ENCODE measurements around the gene CD79A. TPM values are rescaled to one million over a fixed set of nuclear protein-coding genes. Genes with fewer than 3 reads are reported as not detected.

CD79A gene
- total RNA-seq, 1 donor from 2014 or later = 0.19 TPM

GRCh38 chr19:41897181-41897580, 20.1 kb downstream of the CD79A start:
- intact Hi-C loops (cut with DNase I) = no loop called here
- DNase-seq (ENCODE audit: missing footprints) (no peak), ATAC-seq (no peak)

- DNase-seq (ENCODE audit: missing footprints) (no peak), ATAC-seq (no peak)
- intact Hi-C loops (cut with DNase I) = no loop called here
Observed at GRCh38 chr19:41897820-41898219, 20.7 kb downstream of the CD79A start.

GRCh38 chr19:41898235-41898634, 21.2 kb downstream of the CD79A start:
- ATAC-seq (no peak), DNase-seq (ENCODE audit: missing footprints) (no peak)
- intact Hi-C loops (cut with DNase I) = no loop called here

- intact Hi-C loops (cut with DNase I) = no loop called here
- no peak for ATAC-seq
- no peak for DNase-seq (ENCODE audit: missing footprints)
Observed at GRCh38 chr19:41901707-41902360, 24.8 kb downstream of the CD79A start.

- intact Hi-C loops (cut with DNase I) = no loop called here
- DNase-seq (ENCODE audit: missing footprints) (no peak), ATAC-seq (no peak)
Observed at GRCh38 chr19:41902594-41902993, 25.5 kb downstream of the CD79A start.

GRCh38 chr19:41903193-41903953, 26.3 kb downstream of the CD79A start:
- DNase-seq (ENCODE audit: missing footprints) (no peak), ATAC-seq (no peak)
- intact Hi-C loops (cut with DNase I) = no loop called here

GRCh38 chr19:41904118-41904870, 27.2 kb downstream of the CD79A start:
- intact Hi-C loops (cut with DNase I) = no loop called here
- no peak for ATAC-seq
- no peak for DNase-seq (ENCODE audit: missing footprints)

GRCh38 chr19:41905273-41906002, 28.4 kb downstream of the CD79A start:
- ATAC-seq = no peak
- intact Hi-C loops (cut with DNase I) = no loop called here
- DNase-seq (ENCODE audit: missing footprints) = no peak

GRCh38 chr19:41906271-41906670, 29.2 kb downstream of the CD79A start:
- intact Hi-C loops (cut with DNase I) = no loop called here
- DNase-seq (ENCODE audit: missing footprints) (no peak), ATAC-seq (no peak)

GRCh38 chr19:41906916-41907680, 30.0 kb downstream of the CD79A start:
- ATAC-seq (no peak), DNase-seq (ENCODE audit: missing footprints) (no peak)
- intact Hi-C loops (cut with DNase I) = no loop called here

GRCh38 chr19:41907994-41908615, 31.0 kb downstream of the CD79A start:
- ATAC-seq = no peak
- no peak for DNase-seq (ENCODE audit: missing footprints)
- intact Hi-C loops (cut with DNase I) = no loop called here

GRCh38 chr19:41908724-41909464, 31.8 kb downstream of the CD79A start:
- DNase-seq (ENCODE audit: missing footprints) (no peak), ATAC-seq (no peak)
- intact Hi-C loops (cut with DNase I) = no loop called here

- no peak for ATAC-seq
- no peak for DNase-seq (ENCODE audit: missing footprints)
Observed at GRCh38 chr19:41909706-41910105, 32.6 kb downstream of the CD79A start.

GRCh38 chr19:41910240-41910991, 33.3 kb downstream of the CD79A start:
- intact Hi-C loops (cut with DNase I) = no loop called here
- DNase-seq (ENCODE audit: missing footprints) (no peak), ATAC-seq (no peak)

More at GRCh38 chr19:41909706-41910105, 32.6 kb downstream of the CD79A start:
- intact Hi-C loops (cut with DNase I) = no loop called here

- DNase-seq (ENCODE audit: missing footprints) = no peak
- intact Hi-C loops (cut with DNase I) = no loop called here
- no peak for ATAC-seq
Observed at GRCh38 chr19:41910992-41911888, 34.2 kb downstream of the CD79A start.

Data from Right ventricle myocardium inferior (tissue), 1 donor.